Hepatocyte (in vitro differentiated cells): Measurements from ENCODE around the gene ITGA1.

Source experiments
- EZH2 ChIP-seq: fragments of 200-600 bp; sonication (generic); IDR thresholded peaks from 2 replicates; pipeline ENCODE4 v1.6.1; 2016; ENCODE audit warnings: antibody characterized with exemption, mild to moderate bottlenecking, borderline replicate concordance
- EZH2phosphoT487 ChIP-seq: fragments of 200-600 bp; sonication (generic); IDR thresholded peaks from one replicate; pipeline ENCODE4 v1.6.1; 2018; ENCODE audit warnings: antibody characterized with exemption, mild to moderate bottlenecking, low read depth, moderate library complexity; ENCODE audit not compliant: unreplicated experiment, severe bottlenecking
- TF ChIP-seq, protein P1 (sequence below): fragments of 200-600 bp; sonication (generic); IDR thresholded peaks from 2 replicates; pipeline ENCODE4 v1.5.1; 2016; ENCODE audit warnings: antibody characterized with exemption, mild to moderate bottlenecking; ENCODE audit not compliant: poor library complexity

- TF ChIP-seq, protein P1, sequence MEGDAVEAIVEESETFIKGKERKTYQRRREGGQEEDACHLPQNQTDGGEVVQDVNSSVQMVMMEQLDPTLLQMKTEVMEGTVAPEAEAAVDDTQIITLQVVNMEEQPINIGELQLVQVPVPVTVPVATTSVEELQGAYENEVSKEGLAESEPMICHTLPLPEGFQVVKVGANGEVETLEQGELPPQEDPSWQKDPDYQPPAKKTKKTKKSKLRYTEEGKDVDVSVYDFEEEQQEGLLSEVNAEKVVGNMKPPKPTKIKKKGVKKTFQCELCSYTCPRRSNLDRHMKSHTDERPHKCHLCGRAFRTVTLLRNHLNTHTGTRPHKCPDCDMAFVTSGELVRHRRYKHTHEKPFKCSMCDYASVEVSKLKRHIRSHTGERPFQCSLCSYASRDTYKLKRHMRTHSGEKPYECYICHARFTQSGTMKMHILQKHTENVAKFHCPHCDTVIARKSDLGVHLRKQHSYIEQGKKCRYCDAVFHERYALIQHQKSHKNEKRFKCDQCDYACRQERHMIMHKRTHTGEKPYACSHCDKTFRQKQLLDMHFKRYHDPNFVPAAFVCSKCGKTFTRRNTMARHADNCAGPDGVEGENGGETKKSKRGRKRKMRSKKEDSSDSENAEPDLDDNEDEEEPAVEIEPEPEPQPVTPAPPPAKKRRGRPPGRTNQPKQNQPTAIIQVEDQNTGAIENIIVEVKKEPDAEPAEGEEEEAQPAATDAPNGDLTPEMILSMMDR, result no peak
- no peak for TF ChIP-seq EZH2
- no peak for TF ChIP-seq EZH2phosphoT487
These were observed 8.9 kb upstream of the ITGA1 start for GRCh38 chr5:52778781-52779180.
